ENCODE measurements around the gene PCMTD2.

DNA sequence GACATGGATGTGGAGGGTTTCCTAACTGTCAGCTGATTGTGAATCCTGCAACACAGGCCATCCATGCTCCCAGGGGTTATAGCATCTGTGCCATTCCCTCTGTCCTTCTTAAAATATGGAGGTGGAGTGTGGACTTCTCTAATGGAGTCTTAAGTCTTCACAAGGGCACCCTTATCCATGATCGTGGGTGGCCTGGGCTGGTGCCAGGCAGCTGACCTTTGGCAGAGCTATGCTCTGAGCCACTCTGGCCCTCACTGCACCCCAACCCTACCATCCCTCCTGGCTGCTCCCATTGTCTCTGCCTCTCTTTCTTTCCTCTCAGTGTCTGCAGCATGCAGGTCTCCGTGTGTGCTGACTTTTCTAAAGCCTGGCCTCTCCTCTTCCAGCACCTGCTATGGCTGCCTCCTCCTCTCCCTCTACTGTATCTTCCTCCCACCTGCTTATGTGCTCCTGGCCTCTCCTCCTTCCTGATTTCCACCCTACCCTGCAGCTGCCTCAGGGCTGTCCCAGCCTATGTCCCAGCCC is 11.2 kb upstream of the PCMTD2 start:
- TF ChIP-seq RFX5 (IDR thresholded peaks at IDR 0.05; ENCODE audit: low read depth, low read length) (no peak), NFYB (IDR thresholded peaks at IDR 0.05; ENCODE audit: insufficient read depth, low read depth, low read length) (no peak), SRF (IDR thresholded peaks at IDR 0.05; ENCODE audit: low read depth in 2 of 2, low read length in 2 of 2) (no peak), CBX3 (IDR thresholded peaks at IDR 0.05; ENCODE audit: borderline replicate concordance, low read depth) (no peak), IRF4 (IDR thresholded peaks at IDR 0.05; ENCODE audit: low read depth, low read length) (no peak), NRF1 (conservative IDR thresholded peaks at IDR 0.05; ENCODE audit: low read depth, low read length) (no peak)
- TF ChIP-seq, protein P1, sequence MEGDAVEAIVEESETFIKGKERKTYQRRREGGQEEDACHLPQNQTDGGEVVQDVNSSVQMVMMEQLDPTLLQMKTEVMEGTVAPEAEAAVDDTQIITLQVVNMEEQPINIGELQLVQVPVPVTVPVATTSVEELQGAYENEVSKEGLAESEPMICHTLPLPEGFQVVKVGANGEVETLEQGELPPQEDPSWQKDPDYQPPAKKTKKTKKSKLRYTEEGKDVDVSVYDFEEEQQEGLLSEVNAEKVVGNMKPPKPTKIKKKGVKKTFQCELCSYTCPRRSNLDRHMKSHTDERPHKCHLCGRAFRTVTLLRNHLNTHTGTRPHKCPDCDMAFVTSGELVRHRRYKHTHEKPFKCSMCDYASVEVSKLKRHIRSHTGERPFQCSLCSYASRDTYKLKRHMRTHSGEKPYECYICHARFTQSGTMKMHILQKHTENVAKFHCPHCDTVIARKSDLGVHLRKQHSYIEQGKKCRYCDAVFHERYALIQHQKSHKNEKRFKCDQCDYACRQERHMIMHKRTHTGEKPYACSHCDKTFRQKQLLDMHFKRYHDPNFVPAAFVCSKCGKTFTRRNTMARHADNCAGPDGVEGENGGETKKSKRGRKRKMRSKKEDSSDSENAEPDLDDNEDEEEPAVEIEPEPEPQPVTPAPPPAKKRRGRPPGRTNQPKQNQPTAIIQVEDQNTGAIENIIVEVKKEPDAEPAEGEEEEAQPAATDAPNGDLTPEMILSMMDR (IDR thresholded peaks at IDR 0.05 in 2 of 3, conservative IDR thresholded peaks at IDR 0.05 in 1 of 3; ENCODE audit: control insufficient read depth in 2 of 3, extremely low read depth in 1 of 3, insufficient read depth in 1 of 3, low read depth in 3 of 3, low read length in 3 of 3): no peak

Data from GM12878 (cell line).